HCT116 (cell line): ENCODE measurements around the gene CTDSPL2. TPM values are rescaled to one million over a fixed set of nuclear protein-coding genes. Genes with fewer than 3 reads are reported as not detected.

Source experiments
- ATAC-seq: fragments of 200-7000 bp; cut with Tn5 transposase; 2 replicates; pipeline ENCODE4 v1.9.1; 2020; ENCODE audit warnings: mild to moderate bottlenecking, moderate library complexity
- BruUV-seq: library from RNA; stranded (reverse); fragments of 400-500 nt; replicated peaks from 2 replicates; lab custom pipeline; 2021; lab: Mats Ljungman, UMichigan
- CTCF ChIA-PET: fragments of 300-600 bp; sonication (Branson Sonifier 250); formaldehyde crosslinking; loops from one replicate; lab custom pipeline; 2021; ENCODE audit warnings: antibody characterized with exemption; lab: Charles Lee
- POLR2A ChIA-PET: fragments of 300-600, 350-600 bp; sonication (Branson Sonifier 250); formaldehyde crosslinking; loops from one replicate; lab custom pipeline; 2021; ENCODE audit warnings: antibody characterized with exemption; lab: Charles Lee
- RAD21 ChIA-PET, 2 experiments: fragments of 300-600 bp; sonication (Branson Sonifier 250); formaldehyde crosslinking; loops; one replicate each; lab custom pipeline; 2023; ENCODE audit warnings: low total read pairs in 2 of 2; ENCODE audit not compliant: uncharacterized antibody in 2 of 2, unreplicated experiment in 2 of 2, low non-redundant PET in 1 of 2; lab: Charles Lee
- DNase-seq: peaks from one replicate; pipeline ENCODE4 v3.0.0-alpha.2; 2010; ENCODE audit warnings: low read depth, low spot score
- H2AFZ ChIP-seq: fragments of 200-600 bp; shearing (Covaris generic), sonication (generic); 2 replicates; pipeline ENCODE4 v1.6.1; 2017; ENCODE audit warnings: low read depth, mixed run types, mixed read lengths, antibody characterized with exemption, low read length; ENCODE audit not compliant: poor library complexity, severe bottlenecking
- H3K27ac ChIP-seq: 2 replicates; pipeline ENCODE4 v1.5.1; 2012; ENCODE audit warnings: low read depth, low read length
- H3K27me3 ChIP-seq: fragments of 200-600 bp; sonication (generic); 2 replicates; pipeline ENCODE4 v1.6.1; 2016; ENCODE audit warnings: mixed run types, low read length, mixed read lengths; ENCODE audit not compliant: insufficient read depth
- H3K36me3 ChIP-seq, 2 experiments: fragments of 200-500 bp in 1 of 2; fragments of 200-600 bp in 1 of 2; sonication (Bioruptor generic) in 1 of 2; sonication (generic) in 1 of 2; 2 replicates each; pipeline versions ENCODE4 v1.5.1 to v1.6.1; 2014 to 2016; ENCODE audit warnings: low read length in 2 of 2, inconsistent platforms in 1 of 2, mixed read lengths in 1 of 2, mixed run types in 1 of 2; ENCODE audit not compliant: insufficient read depth in 2 of 2, control insufficient read depth in 1 of 2
- H3K4me1 ChIP-seq, 2 experiments: fragments of 200-600 bp in 1 of 2; sonication (generic) in 1 of 2; 2 replicates each; pipeline versions ENCODE4 v1.5.1 to v1.6.1; 2012 to 2017; ENCODE audit warnings: low read length in 2 of 2, inconsistent platforms in 1 of 2, mild to moderate bottlenecking in 1 of 2, mixed read lengths in 1 of 2, mixed run types in 1 of 2, moderate library complexity in 1 of 2; ENCODE audit not compliant: insufficient read depth in 2 of 2, control insufficient read depth in 1 of 2
- H3K4me2 ChIP-seq: fragments of 200-600 bp; sonication (generic); 2 replicates; pipeline ENCODE4 v1.6.1; 2017; ENCODE audit warnings: mixed run types, low read length, mixed read lengths
- H3K4me3 ChIP-seq, 2 experiments: fragments of 200-600 bp in 1 of 2; sonication (generic) in 1 of 2; replicated peaks in 1 of 2; 2 replicates each; pipeline ENCODE4 v1.5.1; 2011 to 2016; ENCODE audit warnings: low read length in 2 of 2, control low read depth in 1 of 2, low read depth in 1 of 2, mild to moderate bottlenecking in 1 of 2, mixed read lengths in 1 of 2, mixed run types in 1 of 2
- H3K79me2 ChIP-seq: fragments of 200-600 bp; sonication (generic); 2 replicates; pipeline ENCODE4 v1.6.1; 2017; ENCODE audit warnings: mild to moderate bottlenecking, mixed run types, low read length, moderate library complexity, mixed read lengths; ENCODE audit not compliant: insufficient read depth
- H3K9ac ChIP-seq: fragments of 200-600 bp; sonication (generic); 2 replicates; pipeline ENCODE4 v1.6.1; 2016; ENCODE audit warnings: low read length, mixed read lengths
- H3K9me2 ChIP-seq: fragments of 200-600 bp; sonication (generic), shearing (Covaris generic); 2 replicates; pipeline ENCODE4 v1.6.1; 2017; ENCODE audit warnings: mixed run types, mild to moderate bottlenecking, moderate library complexity; ENCODE audit not compliant: insufficient read depth
- H3K9me3 ChIP-seq, 2 experiments: fragments of 200-500 bp in 1 of 2; fragments of 200-600 bp in 1 of 2; sonication (Bioruptor generic) in 1 of 2; sonication (generic) in 1 of 2; 2 replicates each; pipeline ENCODE4 v1.6.1; 2014 to 2017; ENCODE audit warnings: low read length in 2 of 2, mixed read lengths in 2 of 2, inconsistent platforms in 1 of 2, low read depth in 1 of 2, mild to moderate bottlenecking in 1 of 2, mixed run types in 1 of 2, moderate library complexity in 1 of 2; ENCODE audit not compliant: control insufficient read depth in 1 of 2, insufficient read depth in 1 of 2
- H4K20me1 ChIP-seq: fragments of 200-600 bp; sonication (generic), shearing (Covaris generic); 2 replicates; pipeline ENCODE4 v1.6.1; 2017; ENCODE audit warnings: mixed run types, mild to moderate bottlenecking, moderate library complexity; ENCODE audit not compliant: insufficient read depth
- ATF3 ChIP-seq: IDR thresholded peaks from 2 replicates; pipeline ENCODE4 v1.6.1; 2012
- CBX3 ChIP-seq: IDR thresholded peaks from 2 replicates; pipeline ENCODE4 v1.6.1; 2012; ENCODE audit warnings: low read depth
- CEBPB ChIP-seq: IDR thresholded peaks from 2 replicates; pipeline ENCODE4 v1.6.1; 2012; ENCODE audit warnings: low read depth
- CTCF ChIP-seq, 3 experiments: fragments of 200-600 bp in 1 of 3; sonication (generic) in 1 of 3; IDR thresholded peaks in 2 of 3; conservative IDR thresholded peaks in 1 of 3; 2 replicates each; pipeline ENCODE4 v1.5.1; 2012 to 2017; ENCODE audit warnings: low read depth in 2 of 3, low read length in 2 of 3, antibody characterized with exemption in 1 of 3, borderline replicate concordance in 1 of 3, control low read depth in 1 of 3, mild to moderate bottlenecking in 1 of 3, mixed read lengths in 1 of 3, mixed run types in 1 of 3, moderate library complexity in 1 of 3; ENCODE audit not compliant: insufficient read depth in 1 of 3
- EGR1 ChIP-seq: IDR thresholded peaks from 2 replicates; pipeline ENCODE4 v1.6.1; 2012; ENCODE audit warnings: low read depth
- ELF1 ChIP-seq: IDR thresholded peaks from 2 replicates; pipeline ENCODE4 v1.6.1; 2012; ENCODE audit warnings: low read depth, borderline replicate concordance
- EZH2 ChIP-seq: fragments of 200-600 bp; sonication (generic); IDR thresholded peaks from 2 replicates; pipeline ENCODE4 v1.6.1; 2017; ENCODE audit warnings: antibody characterized with exemption, mixed run types
- EZH2phosphoT487 ChIP-seq: fragments of 200-600 bp; IDR thresholded peaks from 2 replicates; pipeline ENCODE4 v1.6.1; 2018; ENCODE audit warnings: antibody characterized with exemption, borderline replicate concordance
- JUND ChIP-seq: IDR thresholded peaks from 2 replicates; pipeline ENCODE4 v1.6.1; 2012
- MAX ChIP-seq: IDR thresholded peaks from 2 replicates; pipeline ENCODE4 v1.6.1; 2012
- POLR2A ChIP-seq: IDR thresholded peaks from 2 replicates; pipeline ENCODE4 v1.7.0; 2011; ENCODE audit warnings: borderline replicate concordance; ENCODE audit not compliant: insufficient read depth, insufficient read length; ENCODE audit errors: extremely low read depth
- POLR2AphosphoS5 ChIP-seq: IDR thresholded peaks from 2 replicates; pipeline ENCODE4 v1.6.1; 2011; ENCODE audit warnings: mild to moderate bottlenecking, low read depth, low read length, moderate library complexity
- REST ChIP-seq: IDR thresholded peaks from 2 replicates; pipeline ENCODE4 v1.6.1; 2012; ENCODE audit warnings: low read depth
- SIN3A ChIP-seq: IDR thresholded peaks from 2 replicates; pipeline ENCODE4 v1.6.1; 2012; ENCODE audit warnings: low read depth
- SP1 ChIP-seq: IDR thresholded peaks from 2 replicates; pipeline ENCODE4 v1.6.1; 2012; ENCODE audit warnings: low read depth
- TCF7L2 ChIP-seq: IDR thresholded peaks from 2 replicates; pipeline ENCODE4 v1.7.0; 2011; ENCODE audit warnings: borderline replicate concordance, inconsistent platforms; ENCODE audit not compliant: insufficient read depth, insufficient read length; ENCODE audit errors: extremely low read depth
- YY1 ChIP-seq: IDR thresholded peaks from 2 replicates; pipeline ENCODE4 v1.6.1; 2011; ENCODE audit warnings: low read length, low read depth, moderate library complexity, mild to moderate bottlenecking; ENCODE audit not compliant: insufficient replicate concordance; ENCODE audit errors: extremely low read depth
- ZBTB33 ChIP-seq: IDR thresholded peaks from 2 replicates; pipeline ENCODE4 v1.6.1; 2011; ENCODE audit warnings: mild to moderate bottlenecking, low read length, moderate library complexity; ENCODE audit not compliant: insufficient replicate concordance; ENCODE audit errors: extremely low read depth
- ZFX ChIP-seq: fragments of 450-650 bp; IDR thresholded peaks from 2 replicates; pipeline ENCODE4 v1.6.1; 2017
- intact Hi-C: fragments of 100-400 bp; cut with micrococcal nuclease; formaldehyde crosslinking; loops from 2 replicates; pipeline ENCODE4 v1.10.0; 2022
- total RNA-seq: library from RNA; stranded (reverse); gene quantifications from one replicate; pipeline ENCODE4 v1.2.1, GENCODE V29; 2021; ENCODE audit not compliant: unreplicated experiment

Gene CTDSPL2
- total RNA-seq, 1 experiment from 2014 or later, result 56.0 TPM

- intact Hi-C loops, result no loop called here
- no peaks in the 10 kb centered on the region for H3K27me3 ChIP-seq
- no peak for TF ChIP-seq ZFX
- no peak for TF ChIP-seq ATF3
- TF ChIP-seq MAX, result no peak
- no peak for TF ChIP-seq CTCF (IDR thresholded peaks at IDR 0.05 in 2 of 3, conservative IDR thresholded peaks at IDR 0.05 in 1 of 3; ENCODE audit: borderline replicate concordance in 1 of 3, insufficient read depth in 1 of 3, low read depth in 2 of 3, low read length in 2 of 3)
- TF ChIP-seq ELF1, result no peak
- no peak for TF ChIP-seq SP1
- TF ChIP-seq POLR2AphosphoS5, result no peak
- no peak for TF ChIP-seq EGR1
- TF ChIP-seq JUND, result no peak
- no peak for TF ChIP-seq CEBPB
- TF ChIP-seq REST, result no peak
- TF ChIP-seq ZBTB33, result no peak
- TF ChIP-seq POLR2A, result no peak
- TF ChIP-seq YY1, result no peak
- no peak for TF ChIP-seq EZH2
- no peak for TF ChIP-seq SIN3A
- no peak for TF ChIP-seq TCF7L2
- no peak for TF ChIP-seq EZH2phosphoT487
- no peak for TF ChIP-seq CBX3
- no peak overlapping the region for H3K4me2 ChIP-seq
- no peak for DNase-seq
- H3K79me2 ChIP-seq, result 0 out of 2 replicates have a peak, but pooled peaks cover 5% of the 10 kb centered on the region
- H2AFZ ChIP-seq, result no peak overlapping the region
- ChIA-PET CTCF (no interaction called here), RAD21 (no interaction called here), POLR2A (no interaction called here)
- no peak overlapping the region for H3K27ac ChIP-seq
- H3K36me3 ChIP-seq, result peaks cover 4 to 5% of the 10 kb centered on the region in 2 experiments; a peak in 2 of 4 replicates
- H3K4me1 ChIP-seq, result no peaks in the 10 kb centered on the region
- no peak overlapping the region for H3K4me3 ChIP-seq
- no peaks in the 10 kb centered on the region for H3K9me2 ChIP-seq
- BruUV-seq, result no TSS peak
- no peak for ATAC-seq
- H3K9me3 ChIP-seq, result no peaks in the 10 kb centered on the region
- H4K20me1 ChIP-seq, result no peaks in the 10 kb centered on the region
- no peak overlapping the region for H3K9ac ChIP-seq
Measured at GRCh38 chr15:44573386-44573785, 146.0 kb downstream of the CTDSPL2 start.
